Keratinocyte (primary cell): ENCODE results near the gene SLC25A24. TPM values are rescaled to one million over a fixed set of nuclear protein-coding genes. Genes with fewer than 3 reads are reported as not detected.

ENCODE experiments used
- DNase-seq: peaks from one replicate; pipeline ENCODE4 v3.0.0-alpha.2; 2011; ENCODE audit warnings: low read depth, missing footprints, low spot score
- FAIRE-seq: peaks from 2 replicates; lab custom pipeline; 2011; peaks lifted over from hg19 to GRCh38; lab: Jason Lieb, UNC
- H2AFZ ChIP-seq: 2 replicates; pipeline ENCODE4 v1.6.0; 2012; ENCODE audit warnings: low read length, control low read depth, inconsistent platforms; ENCODE audit not compliant: control insufficient read depth
- H3K27ac ChIP-seq: 2 replicates; pipeline ENCODE4 v1.5.1; 2011; ENCODE audit warnings: low read length; ENCODE audit not compliant: control insufficient read depth, insufficient read depth
- H3K27me3 ChIP-seq: 3 replicates; pipeline ENCODE4 v1.6.0; 2011; ENCODE audit warnings: low read length; ENCODE audit not compliant: control insufficient read depth, insufficient read depth; ENCODE audit errors: extremely low read depth
- H3K36me3 ChIP-seq, 2 experiments: 2 replicates in 1 of 2; 3 replicates in 1 of 2; pipeline ENCODE4 v1.5.1; 2011; ENCODE audit warnings: low read length in 2 of 2, mild to moderate bottlenecking in 1 of 2; ENCODE audit not compliant: control insufficient read depth in 2 of 2, insufficient read depth in 2 of 2; ENCODE audit errors: extremely low read depth in 1 of 2
- H3K4me1 ChIP-seq: 3 replicates; pipeline ENCODE4 v1.5.1; 2011; ENCODE audit warnings: low read length; ENCODE audit not compliant: control insufficient read depth, insufficient read depth; ENCODE audit errors: extremely low read depth
- H3K4me2 ChIP-seq: 3 replicates; pipeline ENCODE4 v1.6.0; 2011; ENCODE audit warnings: low read depth, low read length; ENCODE audit not compliant: control insufficient read depth, insufficient read depth; ENCODE audit errors: extremely low read depth
- H3K4me3 ChIP-seq, 3 experiments: fragments of 200-600 bp in 1 of 3; sonication (generic) in 1 of 3; 2 replicates in 2 of 3; 3 replicates in 1 of 3; pipeline ENCODE4 v1.5.1; 2011 to 2016; ENCODE audit warnings: low read length in 3 of 3, mild to moderate bottlenecking in 3 of 3, control low read depth in 2 of 3, inconsistent platforms in 1 of 3, low read depth in 1 of 3, mixed read lengths in 1 of 3, mixed run types in 1 of 3, moderate library complexity in 1 of 3; ENCODE audit not compliant: control insufficient read depth in 2 of 3, insufficient read depth in 2 of 3; ENCODE audit errors: extremely low read depth in 1 of 3
- H3K79me2 ChIP-seq: 2 replicates; pipeline ENCODE4 v1.6.0; 2012; ENCODE audit warnings: low read length; ENCODE audit not compliant: control insufficient read depth, insufficient read depth
- H3K9ac ChIP-seq: 3 replicates; pipeline ENCODE4 v1.6.0; 2011; ENCODE audit warnings: low read length; ENCODE audit not compliant: control insufficient read depth, insufficient read depth; ENCODE audit errors: extremely low read depth
- H3K9me1 ChIP-seq: 3 replicates; pipeline ENCODE4 v1.6.0; 2011; ENCODE audit warnings: low read length; ENCODE audit not compliant: control insufficient read depth, insufficient read depth; ENCODE audit errors: extremely low read depth
- H3K9me3 ChIP-seq: 2 replicates; pipeline ENCODE4 v1.5.1; 2012; ENCODE audit warnings: low read depth, low read length; ENCODE audit not compliant: control insufficient read depth
- H4K20me1 ChIP-seq: 3 replicates; pipeline ENCODE4 v1.6.0; 2011; ENCODE audit warnings: low read length; ENCODE audit not compliant: control insufficient read depth, insufficient read depth; ENCODE audit errors: extremely low read depth
- EZH2 ChIP-seq: IDR thresholded peaks from one replicate; pipeline ENCODE4 v1.6.1; 2012; ENCODE audit warnings: inconsistent platforms, mild to moderate bottlenecking, low read length, moderate library complexity
- dilution Hi-C: fragments of 300-500 bp; cut with MboI; formaldehyde crosslinking; loops from one replicate; pipeline ENCODE4 v1.7.0; 2020; ENCODE audit warnings: low sequenced_read_pairs; ENCODE audit not compliant: extremely low pct_ligation_motif_present
- polyA plus RNA-seq, 5 experiments: library from polyadenylated mRNA; depleted of rRNA in 3 of 5; stranded (reverse) in 3 of 5; stranded (forward) in 1 of 5; unstranded in 1 of 5; fragments of >200 nt; gene quantifications; 1 replicate in 1 of 5; 2 replicates in 3 of 5; 3 replicates in 1 of 5; pipeline versions ENCODE4 v1.2.1 to v1.2.3, GENCODE V29; 2011 to 2012; ENCODE audit warnings: missing spikeins in 2 of 5, low read depth in 1 of 5, low replicate concordance in 1 of 5
- TF ChIP-seq, protein P1 (sequence below), 3 experiments: IDR thresholded peaks in 1 of 3; conservative IDR thresholded peaks in 1 of 3; optimal IDR thresholded peaks in 1 of 3; 2 replicates in 2 of 3; 3 replicates in 1 of 3; pipeline versions ENCODE3 to v1.5.1; 2011; ENCODE audit warnings: low read length in 3 of 3, mild to moderate bottlenecking in 3 of 3, moderate library complexity in 2 of 3, control low read depth in 1 of 3, inconsistent platforms in 1 of 3; ENCODE audit not compliant: insufficient read depth in 2 of 3; ENCODE audit errors: extremely low read depth in 1 of 3

Gene SLC25A24
- polyA plus RNA-seq, 1 donor (not counting 4 experiments of a cell fraction or from before 2014, with no cell fraction given): 58.9 TPM

GRCh38 chr1:108152782-108153222 is 47.3 kb downstream of the SLC25A24 start:
- no peaks in the 10 kb centered on the region for H3K27me3 ChIP-seq
- no peak overlapping the region for H3K4me3 ChIP-seq
- no peak for TF ChIP-seq EZH2
- TF ChIP-seq, protein P1, sequence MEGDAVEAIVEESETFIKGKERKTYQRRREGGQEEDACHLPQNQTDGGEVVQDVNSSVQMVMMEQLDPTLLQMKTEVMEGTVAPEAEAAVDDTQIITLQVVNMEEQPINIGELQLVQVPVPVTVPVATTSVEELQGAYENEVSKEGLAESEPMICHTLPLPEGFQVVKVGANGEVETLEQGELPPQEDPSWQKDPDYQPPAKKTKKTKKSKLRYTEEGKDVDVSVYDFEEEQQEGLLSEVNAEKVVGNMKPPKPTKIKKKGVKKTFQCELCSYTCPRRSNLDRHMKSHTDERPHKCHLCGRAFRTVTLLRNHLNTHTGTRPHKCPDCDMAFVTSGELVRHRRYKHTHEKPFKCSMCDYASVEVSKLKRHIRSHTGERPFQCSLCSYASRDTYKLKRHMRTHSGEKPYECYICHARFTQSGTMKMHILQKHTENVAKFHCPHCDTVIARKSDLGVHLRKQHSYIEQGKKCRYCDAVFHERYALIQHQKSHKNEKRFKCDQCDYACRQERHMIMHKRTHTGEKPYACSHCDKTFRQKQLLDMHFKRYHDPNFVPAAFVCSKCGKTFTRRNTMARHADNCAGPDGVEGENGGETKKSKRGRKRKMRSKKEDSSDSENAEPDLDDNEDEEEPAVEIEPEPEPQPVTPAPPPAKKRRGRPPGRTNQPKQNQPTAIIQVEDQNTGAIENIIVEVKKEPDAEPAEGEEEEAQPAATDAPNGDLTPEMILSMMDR (optimal IDR thresholded peaks at IDR 0.05 in 1 of 3, IDR thresholded peaks at IDR 0.05 in 1 of 3, conservative IDR thresholded peaks at IDR 0.05 in 1 of 3; ENCODE audit: extremely low read depth in 1 of 3, insufficient read depth in 2 of 3, low read length in 3 of 3): no peak
- H3K4me2 ChIP-seq: no peak overlapping the region
- no peaks in the 10 kb centered on the region for H3K9me3 ChIP-seq
- H3K9ac ChIP-seq: no peak overlapping the region
- no peaks in the 10 kb centered on the region for H3K9me1 ChIP-seq
- FAIRE-seq (no peak), DNase-seq (no peak)
- H3K4me1 ChIP-seq: no peaks in the 10 kb centered on the region
- dilution Hi-C loops: no loop called here
- H3K36me3 ChIP-seq: peaks cover 24 to 31% of the 10 kb centered on the region in 2 experiments
- no peak overlapping the region for H3K27ac ChIP-seq
- no peaks in the 10 kb centered on the region for H4K20me1 ChIP-seq
- no peak overlapping the region for H2AFZ ChIP-seq
- peaks cover 1% of the 10 kb centered on the region for H3K79me2 ChIP-seq

DNA sequence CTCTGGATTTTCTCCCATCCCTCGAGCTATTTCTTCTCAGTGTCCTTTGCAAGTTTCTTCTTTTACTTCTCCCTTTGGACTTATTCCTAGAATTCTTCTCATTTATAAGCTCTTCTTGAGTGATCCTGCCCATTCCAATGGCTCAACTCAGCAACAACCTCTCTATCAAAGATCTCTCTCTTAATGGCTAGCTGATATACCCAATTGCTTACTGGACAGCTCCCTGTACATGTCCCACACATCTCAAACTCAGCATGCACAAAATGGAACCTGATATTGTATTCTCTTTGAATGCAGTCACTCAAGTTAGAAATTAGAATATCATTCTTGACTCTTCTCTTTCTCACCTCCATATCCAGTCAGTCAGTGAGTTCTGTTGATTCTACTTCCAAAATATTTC is 48.6 kb downstream of the SLC25A24 start:
- H3K4me2 ChIP-seq: no peak overlapping the region

More for the DNA sequence above, 48.6 kb downstream of the SLC25A24 start:
- Histone ChIP-seq H3K4me1 (no peaks in the 10 kb centered on the region), H3K4me3 (no peak overlapping the region), H3K27me3 (no peaks in the 10 kb centered on the region), H3K79me2 (peaks cover under 1% of the 10 kb centered on the region), H3K36me3 (peaks cover 26 to 34% of the 10 kb centered on the region in 2 experiments), H4K20me1 (no peaks in the 10 kb centered on the region), H3K9ac (no peak overlapping the region), H2AFZ (no peak overlapping the region), H3K9me3 (no peaks in the 10 kb centered on the region), H3K9me1 (no peaks in the 10 kb centered on the region), H3K27ac (no peak overlapping the region)
- DNase-seq (no peak), FAIRE-seq (no peak)
- dilution Hi-C loops: no loop called here
- TF ChIP-seq EZH2: no peak
- TF ChIP-seq, protein P1 (optimal IDR thresholded peaks at IDR 0.05 in 1 of 3, IDR thresholded peaks at IDR 0.05 in 1 of 3, conservative IDR thresholded peaks at IDR 0.05 in 1 of 3; ENCODE audit: extremely low read depth in 1 of 3, insufficient read depth in 2 of 3, low read length in 3 of 3): no peak
